ENCODE data around the gene CFAP45. TPM values are rescaled to one million over a fixed set of nuclear protein-coding genes. Genes with fewer than 3 reads are reported as not detected.

Gene CFAP45, protein sequence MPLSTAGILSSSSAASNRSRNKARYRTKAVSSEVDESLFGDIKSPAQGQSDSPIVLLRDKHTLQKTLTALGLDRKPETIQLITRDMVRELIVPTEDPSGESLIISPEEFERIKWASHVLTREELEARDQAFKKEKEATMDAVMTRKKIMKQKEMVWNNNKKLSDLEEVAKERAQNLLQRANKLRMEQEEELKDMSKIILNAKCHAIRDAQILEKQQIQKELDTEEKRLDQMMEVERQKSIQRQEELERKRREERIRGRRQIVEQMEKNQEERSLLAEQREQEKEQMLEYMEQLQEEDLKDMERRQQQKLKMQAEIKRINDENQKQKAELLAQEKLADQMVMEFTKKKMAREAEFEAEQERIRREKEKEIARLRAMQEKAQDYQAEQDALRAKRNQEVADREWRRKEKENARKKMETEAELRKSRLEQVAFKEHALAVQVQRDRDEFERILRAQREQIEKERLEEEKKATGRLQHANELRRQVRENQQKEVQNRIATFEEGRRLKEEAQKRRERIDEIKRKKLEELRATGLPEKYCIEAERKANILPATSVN
- total RNA-seq: 1 to 10 TPM in 1 of 2 experiments, under 1 TPM in 1; 0.98 to 1.1 TPM

GRCh38 chr1:159900086-159900680, at the start of gene CFAP45:
Gene CFAP45 (minus strand): TSS chr1:159900165. CDS start chr1:159900098, 67 bp downstream.
- no peak within 1 kb of the TSS for H3K27ac Mint-ChIP-seq

DNA sequence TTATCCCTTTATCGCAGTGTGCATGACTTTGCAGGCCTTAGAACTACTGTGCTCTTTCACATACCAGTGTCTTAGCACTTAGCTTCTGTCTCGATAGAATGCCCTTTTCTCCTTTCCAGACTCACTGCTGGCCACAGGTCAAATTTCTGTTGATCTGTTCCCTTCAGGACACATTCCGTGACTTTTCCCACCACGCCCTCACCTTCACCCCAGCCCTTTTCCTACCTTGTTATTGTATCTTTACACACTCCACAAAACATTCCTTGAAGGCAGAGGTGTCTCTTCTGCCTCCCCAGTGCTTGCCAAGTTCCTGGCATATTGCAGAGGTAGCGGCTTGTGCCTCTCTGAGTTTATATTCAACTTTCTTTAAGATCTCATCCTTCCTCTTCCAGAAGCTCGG, 49.2 kb upstream of the CFAP45 start:
- H3K9me3 Mint-ChIP-seq (ENCODE audit: low read depth): no peaks in the 10 kb centered on the region
- ChIA-PET POLR2A (no interaction called here), CTCF (interaction anchor here (1.0 to 4.7 kb wide), 2 partner anchors 8 to 59 kb away, joined by 3 to 24 read pairs; no protein-coding TSS in a partner anchor)
- intact Hi-C loops (cut with DNase I, micrococcal nuclease): no loop called here
- peaks cover 29% of the 10 kb centered on the region for H3K27me3 Mint-ChIP-seq
- DNase-seq (no peak), ATAC-seq (no peak)
- no peaks in the 10 kb centered on the region for H3K36me3 Mint-ChIP-seq (ENCODE audit: low read depth)
- H3K4me1 Mint-ChIP-seq: peaks cover 7% of the 10 kb centered on the region
- H3K27ac Mint-ChIP-seq: no peak overlapping the region
- H3K4me3 Mint-ChIP-seq: no peak overlapping the region

More at GRCh38 chr1:159900086-159900680, at the start of gene CFAP45:
- intact Hi-C loops (cut with DNase I, micrococcal nuclease): no loop called here
- Mint-ChIP-seq H3K36me3 (ENCODE audit: low read depth) (no peaks in the 10 kb centered on the region), H3K27me3 (no peaks in the 10 kb centered on the region), H3K4me1 (no peaks in the 10 kb centered on the region), H3K4me3 (no peak within 1 kb of the TSS), H3K9me3 (ENCODE audit: low read depth) (no peaks in the 10 kb centered on the region)
- CTCF ChIA-PET: interaction anchor here (1.0 to 1.6 kb wide), 4 partner anchors 8 to 108 kb away, joined by 3 to 9 read pairs (median 5); no protein-coding TSS in a partner anchor
- POLR2A ChIA-PET: no interaction called here
- peak; percentile 49 for ATAC-seq
- DNase-seq: peak; percentile 55

GRCh38 chr1:159947942-159948341, 48.0 kb upstream of the CFAP45 start:
- no peaks in the 10 kb centered on the region for H3K9me3 Mint-ChIP-seq (ENCODE audit: low read depth)
- DNase-seq: no peak
- no peak for ATAC-seq
- ChIA-PET CTCF (interaction anchor here (0.7 to 4.7 kb wide), 2 partner anchors 60 to 252 kb away, joined by 3 to 24 read pairs; no protein-coding TSS in a partner anchor), POLR2A (no interaction called here)
- H3K27me3 Mint-ChIP-seq: peaks cover 33% of the 10 kb centered on the region
- intact Hi-C loops (cut with DNase I, micrococcal nuclease): no loop called here
- H3K4me1 Mint-ChIP-seq: peaks cover 7% of the 10 kb centered on the region
- H3K4me3 Mint-ChIP-seq: no peak overlapping the region
- H3K27ac Mint-ChIP-seq: no peak overlapping the region
- H3K36me3 Mint-ChIP-seq (ENCODE audit: low read depth): no peaks in the 10 kb centered on the region

- peaks cover 34% of the 10 kb centered on the region for H3K27me3 Mint-ChIP-seq
- H3K27ac Mint-ChIP-seq: no peak overlapping the region
- intact Hi-C loops (cut with DNase I, micrococcal nuclease): no loop called here
- peak overlapping the region; percentile 5 for H3K4me3 Mint-ChIP-seq
- H3K4me1 Mint-ChIP-seq: peaks cover 7% of the 10 kb centered on the region
- ChIA-PET POLR2A (interaction anchor here (0.6 to 2.0 kb wide), 2 partner anchors 23 to 1279 kb away, joined by 6 to 10 read pairs; no protein-coding TSS in a partner anchor), CTCF (interaction anchor here (0.6 to 4.7 kb wide), 9 partner anchors 9 to 148 kb away, joined by 3 to 24 read pairs (median 4); no protein-coding TSS in a partner anchor)
- H3K36me3 Mint-ChIP-seq (ENCODE audit: low read depth): no peaks in the 10 kb centered on the region
- ATAC-seq: no peak
- no peaks in the 10 kb centered on the region for H3K9me3 Mint-ChIP-seq (ENCODE audit: low read depth)
- DNase-seq: no peak
Measured at GRCh38 chr1:159946242-159947187, 46.5 kb upstream of the CFAP45 start.

- peak; percentile 92 for ATAC-seq
- Mint-ChIP-seq H3K27me3 (peaks cover 30% of the 10 kb centered on the region), H3K9me3 (ENCODE audit: low read depth) (no peaks in the 10 kb centered on the region), H3K4me3 (peak within 1 kb of the TSS; percentile 35), H3K27ac (no peak within 1 kb of the TSS), H3K4me1 (peaks cover 7% of the 10 kb centered on the region), H3K36me3 (ENCODE audit: low read depth) (no peaks in the 10 kb centered on the region)
- DNase-seq: peak; percentile 75
- ChIA-PET POLR2A (interaction anchor here (0.6 to 2.0 kb wide), 2 partner anchors 22 to 1280 kb away, joined by 6 to 10 read pairs; no protein-coding TSS in a partner anchor), CTCF (interaction anchor here (0.6 to 4.7 kb wide), 7 partner anchors 12 to 237 kb away, joined by 3 to 24 read pairs (median 4); no protein-coding TSS in a partner anchor)
- intact Hi-C loops (cut with DNase I, micrococcal nuclease): loop anchor here in 1 of 2 experiments (1.0 kb wide), 1 partner anchor 20 kb away; the partner anchor contains the start of gene TAGLN2
Measured at GRCh38 chr1:159945483-159946241, 45.7 kb upstream of the CFAP45 start, which contains the start of gene IGSF9. Gene IGSF9 (minus strand): TSS chr1:159945613. CDS start chr1:159943454, 2,159 bp downstream.

- H3K4me3 Mint-ChIP-seq: peak overlapping the region; percentile 35
- no peak for DNase-seq
Measured at GRCh38 chr1:159944623-159945455, 44.9 kb upstream of the CFAP45 start.

GRCh38 chr1:159943908-159944622, 44.1 kb upstream of the CFAP45 start:
- H3K36me3 Mint-ChIP-seq (ENCODE audit: low read depth): no peaks in the 10 kb centered on the region
- DNase-seq (no peak), ATAC-seq (no peak)
- peaks cover 27% of the 10 kb centered on the region for H3K27me3 Mint-ChIP-seq
- peaks cover 7% of the 10 kb centered on the region for H3K4me1 Mint-ChIP-seq
- POLR2A ChIA-PET: no interaction called here
- intact Hi-C loops (cut with DNase I, micrococcal nuclease): no loop called here
- no peaks in the 10 kb centered on the region for H3K9me3 Mint-ChIP-seq (ENCODE audit: low read depth)
- CTCF ChIA-PET: interaction anchor here (0.8 to 2.8 kb wide), 3 partner anchors 55 to 134 kb away, joined by 3 to 15 read pairs (median 4); no protein-coding TSS in a partner anchor
- H3K27ac Mint-ChIP-seq: no peak overlapping the region
- H3K4me3 Mint-ChIP-seq: no peak overlapping the region

More at GRCh38 chr1:159944623-159945455, 44.9 kb upstream of the CFAP45 start:
- Mint-ChIP-seq H3K4me1 (peaks cover 7% of the 10 kb centered on the region), H3K36me3 (ENCODE audit: low read depth) (no peaks in the 10 kb centered on the region), H3K9me3 (ENCODE audit: low read depth) (no peaks in the 10 kb centered on the region), H3K27me3 (peaks cover 27% of the 10 kb centered on the region), H3K27ac (no peak overlapping the region)
- ATAC-seq: no peak
- CTCF ChIA-PET: interaction anchor here (0.7 to 4.7 kb wide), 6 partner anchors 55 to 236 kb away, joined by 3 to 24 read pairs (median 4); no protein-coding TSS in a partner anchor
- POLR2A ChIA-PET: interaction anchor here (2.0 kb wide), 1 partner anchor 21 kb away, joined by 10 read pairs; no protein-coding TSS in a partner anchor
- intact Hi-C loops (cut with DNase I, micrococcal nuclease): loop anchor here in 1 of 2 experiments (1.0 kb wide), 1 partner anchor 20 kb away; the partner anchor contains the start of gene TAGLN2

- intact Hi-C loops (cut with DNase I, micrococcal nuclease): no loop called here
- no peak overlapping the region for H3K27ac Mint-ChIP-seq
- DNase-seq (no peak), ATAC-seq (no peak)
- peaks cover 7% of the 10 kb centered on the region for H3K4me1 Mint-ChIP-seq
- peaks cover 27% of the 10 kb centered on the region for H3K27me3 Mint-ChIP-seq
- no peak overlapping the region for H3K4me3 Mint-ChIP-seq
- ChIA-PET CTCF (interaction anchor here (2.8 kb wide), 1 partner anchor 65 kb away, joined by 15 read pairs; no protein-coding TSS in a partner anchor), POLR2A (no interaction called here)
- H3K9me3 Mint-ChIP-seq (ENCODE audit: low read depth): no peaks in the 10 kb centered on the region
- no peaks in the 10 kb centered on the region for H3K36me3 Mint-ChIP-seq (ENCODE audit: low read depth)
Measured at GRCh38 chr1:159943278-159943640, 43.3 kb upstream of the CFAP45 start.

Measured in activated CD4-positive, alpha-beta T cell treated with anti-CD3 and anti-CD28 coated beads for 36 hours (primary cell).